ENCODE measurements around the gene SECISBP2.

DNA sequence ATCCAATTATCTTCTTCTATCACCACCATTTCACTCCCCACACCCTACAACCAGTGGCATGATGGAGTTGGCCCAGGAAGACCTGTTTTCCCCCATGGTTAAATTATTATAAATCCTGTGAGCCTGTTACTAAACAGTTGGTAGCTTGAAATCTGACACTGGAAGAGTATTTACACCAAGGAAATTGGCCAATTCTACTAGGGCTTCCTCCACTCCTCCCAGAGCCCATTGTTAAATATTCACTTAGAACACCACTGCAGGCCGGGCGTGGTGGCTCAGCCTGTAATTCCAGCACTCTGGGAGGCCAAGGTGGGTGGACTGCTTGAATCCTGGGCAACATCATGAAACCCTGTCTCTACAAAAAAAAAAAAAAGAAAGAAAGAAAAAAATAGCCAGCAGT lies 39.7 kb upstream of the SECISBP2 start:
- TF ChIP-seq, protein P1, sequence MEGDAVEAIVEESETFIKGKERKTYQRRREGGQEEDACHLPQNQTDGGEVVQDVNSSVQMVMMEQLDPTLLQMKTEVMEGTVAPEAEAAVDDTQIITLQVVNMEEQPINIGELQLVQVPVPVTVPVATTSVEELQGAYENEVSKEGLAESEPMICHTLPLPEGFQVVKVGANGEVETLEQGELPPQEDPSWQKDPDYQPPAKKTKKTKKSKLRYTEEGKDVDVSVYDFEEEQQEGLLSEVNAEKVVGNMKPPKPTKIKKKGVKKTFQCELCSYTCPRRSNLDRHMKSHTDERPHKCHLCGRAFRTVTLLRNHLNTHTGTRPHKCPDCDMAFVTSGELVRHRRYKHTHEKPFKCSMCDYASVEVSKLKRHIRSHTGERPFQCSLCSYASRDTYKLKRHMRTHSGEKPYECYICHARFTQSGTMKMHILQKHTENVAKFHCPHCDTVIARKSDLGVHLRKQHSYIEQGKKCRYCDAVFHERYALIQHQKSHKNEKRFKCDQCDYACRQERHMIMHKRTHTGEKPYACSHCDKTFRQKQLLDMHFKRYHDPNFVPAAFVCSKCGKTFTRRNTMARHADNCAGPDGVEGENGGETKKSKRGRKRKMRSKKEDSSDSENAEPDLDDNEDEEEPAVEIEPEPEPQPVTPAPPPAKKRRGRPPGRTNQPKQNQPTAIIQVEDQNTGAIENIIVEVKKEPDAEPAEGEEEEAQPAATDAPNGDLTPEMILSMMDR (IDR thresholded peaks at IDR 0.05): no peak
- TF ChIP-seq POLR2A (IDR thresholded peaks at IDR 0.05): no peak
